Fibroblast of villous mesenchyme (primary cell): ENCODE data around the gene USP35. TPM values are rescaled to one million over a fixed set of nuclear protein-coding genes. Genes with fewer than 3 reads are reported as not detected.

ENCODE experiments used
- DNase-seq: peaks from one replicate; pipeline ENCODE4 v3.0.0-alpha.2; 2010; ENCODE audit warnings: low read depth
- H3K4me3 ChIP-seq: 2 replicates; pipeline ENCODE4 v1.5.1; 2011; ENCODE audit warnings: low read depth, mild to moderate bottlenecking, low read length
- CTCF ChIP-seq: IDR thresholded peaks from 2 replicates; pipeline ENCODE4 v1.5.1; 2012; ENCODE audit warnings: low read depth, mild to moderate bottlenecking, low read length; ENCODE audit not compliant: insufficient read depth
- total RNA-seq: library from RNA; depleted of rRNA; stranded (reverse); fragments of >200 nt; gene quantifications from 2 replicates; pipeline ENCODE4 v1.2.3, GENCODE V29; 2012

USP35 gene
- total RNA-seq, 1 donor: 10.8 TPM

DNA sequence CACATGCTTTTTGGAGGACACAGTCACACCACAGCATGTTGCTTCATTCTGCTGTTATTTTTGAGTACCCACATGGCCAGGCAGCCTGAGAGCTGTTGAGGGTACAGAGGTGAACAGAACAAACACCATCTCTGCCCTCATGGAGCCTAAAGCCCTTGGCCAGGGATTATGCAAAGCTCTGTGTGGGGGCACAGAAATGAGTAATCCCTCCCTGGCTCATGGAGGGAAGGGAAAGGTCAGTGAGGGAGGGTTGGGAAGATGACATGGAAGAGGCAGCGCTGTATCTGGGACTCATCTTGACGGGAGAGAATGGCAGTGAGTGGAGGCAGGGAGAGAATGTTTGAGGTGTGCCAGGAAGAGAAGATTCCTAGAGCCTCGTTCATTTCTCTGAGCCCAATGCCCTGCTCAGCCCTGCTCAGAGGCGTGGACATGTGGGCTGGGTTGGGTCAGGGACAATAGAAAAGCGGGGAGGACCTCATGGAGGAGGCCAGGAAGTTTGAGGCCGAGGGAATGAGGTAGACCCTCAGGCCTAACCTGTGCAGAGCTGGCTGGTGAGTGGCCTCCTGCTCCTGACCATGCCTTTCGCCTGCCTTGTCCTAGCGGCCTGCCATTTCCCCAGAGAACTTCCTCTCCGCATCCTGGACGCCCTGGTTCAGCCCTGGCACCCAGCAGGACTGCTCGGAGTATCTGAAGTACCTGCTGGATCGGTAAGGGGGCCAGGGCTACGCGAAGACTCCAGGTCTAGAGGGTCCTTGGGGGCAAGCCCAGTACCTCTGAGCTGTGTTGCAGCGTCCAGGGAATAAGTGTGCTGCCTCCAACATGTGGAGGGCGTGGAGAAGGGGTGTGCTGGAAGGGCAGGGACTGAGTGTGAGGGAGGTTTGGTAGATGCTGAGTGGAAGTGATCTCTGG, 19.8 kb downstream of the USP35 start:
- no peak overlapping the region for H3K4me3 ChIP-seq
- DNase-seq: peak; percentile 6
- TF ChIP-seq CTCF: no peak

DNA sequence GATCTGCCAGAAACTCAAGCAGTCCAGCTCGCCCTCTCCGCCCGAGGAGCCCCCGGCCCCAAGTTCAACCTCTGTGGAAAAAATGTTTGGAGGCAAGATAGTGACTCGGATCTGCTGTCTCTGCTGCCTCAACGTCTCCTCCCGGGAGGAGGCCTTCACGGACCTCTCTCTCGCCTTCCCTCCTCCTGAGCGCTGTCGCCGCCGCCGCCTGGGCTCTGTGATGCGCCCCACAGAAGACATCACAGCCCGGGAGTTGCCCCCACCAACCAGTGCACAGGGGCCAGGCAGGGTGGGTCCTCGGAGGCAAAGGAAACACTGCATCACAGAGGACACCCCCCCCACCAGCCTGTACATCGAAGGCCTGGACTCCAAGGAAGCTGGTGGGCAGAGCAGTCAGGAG, 20.8 kb downstream of the USP35 start:
- no peak for TF ChIP-seq CTCF
- H3K4me3 ChIP-seq: no peak overlapping the region
- DNase-seq: no peak

DNA sequence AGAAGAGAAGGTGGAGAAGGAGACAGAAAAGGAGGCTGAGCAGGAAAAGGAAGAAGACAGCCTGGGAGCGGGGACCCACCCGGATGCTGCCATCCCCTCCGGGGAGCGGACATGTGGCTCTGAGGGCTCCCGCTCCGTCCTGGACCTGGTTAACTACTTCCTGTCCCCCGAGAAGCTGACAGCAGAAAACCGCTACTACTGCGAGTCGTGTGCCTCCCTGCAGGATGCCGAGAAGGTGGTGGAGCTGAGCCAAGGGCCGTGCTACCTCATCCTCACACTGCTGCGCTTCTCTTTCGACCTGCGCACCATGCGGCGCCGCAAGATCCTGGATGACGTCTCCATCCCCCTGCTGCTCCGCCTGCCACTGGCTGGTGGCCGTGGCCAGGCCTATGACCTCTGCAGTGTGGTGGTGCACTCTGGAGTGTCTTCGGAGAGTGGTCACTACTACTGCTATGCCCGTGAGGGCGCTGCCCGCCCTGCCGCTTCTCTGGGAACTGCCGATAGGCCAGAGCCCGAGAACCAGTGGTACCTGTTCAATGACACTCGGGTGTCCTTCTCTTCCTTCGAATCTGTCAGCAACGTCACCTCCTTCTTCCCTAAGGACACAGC, 21.4 kb downstream of the USP35 start:
- DNase-seq: no peak
- no peak overlapping the region for H3K4me3 ChIP-seq
- TF ChIP-seq CTCF: no peak

DNA sequence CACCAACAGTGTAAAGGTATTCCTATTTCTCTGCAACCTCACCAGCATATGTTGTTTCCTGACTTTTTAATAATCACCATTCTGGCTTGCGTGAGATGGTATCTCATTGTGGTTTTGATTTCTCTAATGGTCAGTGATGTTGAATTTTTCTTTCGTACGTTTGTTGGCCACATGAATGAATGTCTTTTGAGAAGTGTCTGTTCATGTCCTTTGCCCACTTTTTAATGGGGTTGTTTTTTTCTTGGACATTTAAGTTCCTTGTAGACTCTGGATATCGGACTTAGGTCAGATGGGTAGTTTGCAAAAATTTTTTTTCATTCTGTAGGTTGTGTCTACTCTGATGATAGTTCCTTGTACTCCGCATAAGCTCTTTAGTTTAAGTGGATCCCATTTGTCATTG, 22.8 kb downstream of the USP35 start:
- TF ChIP-seq CTCF: no peak
- DNase-seq: no peak
- no peak overlapping the region for H3K4me3 ChIP-seq

GRCh38 chr11:78212586-78213371, 24.1 kb downstream of the USP35 start:
- TF ChIP-seq CTCF: no peak
- peak; percentile 14 for DNase-seq
- H3K4me3 ChIP-seq: no peak overlapping the region

DNA sequence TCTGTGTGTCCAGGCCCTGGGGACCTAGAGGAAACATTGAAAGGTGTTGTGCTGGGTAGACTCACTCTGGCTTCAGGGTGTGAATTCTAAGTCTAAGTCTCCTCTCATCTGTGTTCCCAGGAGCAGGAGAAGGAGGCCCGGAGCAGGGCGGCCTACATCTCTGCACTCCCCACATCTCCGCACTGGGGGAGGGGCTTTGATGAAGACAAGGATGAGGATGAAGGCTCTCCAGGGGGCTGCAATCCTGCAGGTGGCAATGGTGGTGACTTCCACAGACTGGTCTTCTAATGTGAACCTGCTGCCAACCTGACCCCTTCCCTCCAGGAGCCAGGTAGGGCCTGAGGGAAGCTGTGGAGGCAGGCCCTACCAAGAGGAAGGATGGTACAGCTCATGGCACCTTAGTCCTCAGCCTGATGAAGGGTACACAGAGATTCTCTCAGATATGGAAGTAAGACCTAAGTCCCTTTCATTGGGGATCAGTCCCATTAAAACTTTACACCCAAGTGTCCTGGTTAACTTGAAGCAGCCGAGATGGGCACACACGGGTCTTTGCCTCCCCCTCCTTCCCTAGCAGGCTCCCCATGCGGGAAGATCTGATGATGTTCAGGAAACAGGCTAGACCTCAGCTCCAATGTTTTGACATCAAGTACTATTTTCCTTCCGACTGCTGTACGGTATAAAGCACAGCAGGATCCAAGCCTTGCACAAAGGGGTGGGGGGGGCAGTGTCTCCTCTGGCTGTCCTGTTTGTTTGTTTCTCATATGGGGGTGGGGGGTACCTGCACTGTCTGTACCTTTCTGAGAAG, 25.0 kb downstream of the USP35 start:
- DNase-seq: no peak
- no peak for TF ChIP-seq CTCF
- no peak overlapping the region for H3K4me3 ChIP-seq
